Cortex of kidney (tissue), 1 donor: Measurements from ENCODE around the gene SEPTIN12.

Source experiments
- DNase-seq: peaks from one replicate; lab custom pipeline; 2025; lab: John Stamatoyannopoulos, UW

SEPTIN12 gene

DNA sequence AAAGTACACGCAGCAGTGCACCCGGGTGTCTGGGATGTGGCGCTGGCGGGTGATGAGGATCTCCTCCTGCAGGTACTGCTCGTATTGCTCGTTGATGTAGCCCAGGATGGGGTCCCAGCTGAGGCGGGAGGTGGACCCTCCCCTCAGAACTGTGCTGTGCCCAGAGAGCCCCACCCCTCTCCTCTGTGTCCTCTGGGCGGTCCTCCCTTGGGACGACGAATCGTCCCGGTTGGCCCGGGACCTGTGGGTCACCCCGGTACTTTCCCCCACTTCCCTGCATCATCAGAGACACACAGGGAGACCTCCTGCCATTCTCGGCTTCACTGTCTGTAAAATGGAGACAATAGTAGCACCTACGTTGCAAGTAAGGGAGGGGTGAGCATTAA, 4.2 kb downstream of the SEPTIN12 start:
- DNase-seq, result no peak

DNA sequence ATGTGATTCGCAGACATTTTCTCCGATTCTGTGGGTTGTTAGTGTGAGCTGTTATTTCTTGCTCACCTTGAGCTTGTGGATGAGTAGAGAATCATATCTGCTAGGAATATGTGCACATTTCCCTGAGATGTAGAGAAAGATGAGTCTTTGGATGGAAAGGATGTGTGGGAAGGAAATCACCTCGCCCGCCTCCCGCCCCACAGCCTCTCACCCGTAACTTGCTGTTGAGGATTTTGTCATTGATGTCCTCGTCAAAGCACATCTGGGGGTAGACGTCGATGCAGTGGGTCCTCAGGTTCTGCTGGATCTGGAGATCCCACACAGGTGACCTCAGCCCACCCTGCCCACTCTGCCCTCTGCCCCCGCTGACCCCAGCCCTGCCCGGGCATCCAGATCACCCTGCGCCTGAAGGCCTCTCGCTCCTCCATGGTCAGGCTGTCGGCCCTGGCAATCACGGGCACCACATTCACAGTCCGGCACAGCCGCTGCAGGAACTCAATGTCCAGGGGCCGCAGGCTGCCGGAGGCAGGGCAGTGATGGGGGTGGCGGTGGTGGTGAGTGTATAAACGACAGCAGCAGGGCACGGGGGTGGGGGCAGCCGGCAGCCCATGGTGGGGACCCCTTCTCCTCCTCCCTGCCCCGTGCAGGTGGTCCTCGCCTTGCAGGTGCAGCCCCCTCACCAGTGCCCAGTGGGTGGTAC, 4.7 kb downstream of the SEPTIN12 start:
- no peak for DNase-seq

DNA sequence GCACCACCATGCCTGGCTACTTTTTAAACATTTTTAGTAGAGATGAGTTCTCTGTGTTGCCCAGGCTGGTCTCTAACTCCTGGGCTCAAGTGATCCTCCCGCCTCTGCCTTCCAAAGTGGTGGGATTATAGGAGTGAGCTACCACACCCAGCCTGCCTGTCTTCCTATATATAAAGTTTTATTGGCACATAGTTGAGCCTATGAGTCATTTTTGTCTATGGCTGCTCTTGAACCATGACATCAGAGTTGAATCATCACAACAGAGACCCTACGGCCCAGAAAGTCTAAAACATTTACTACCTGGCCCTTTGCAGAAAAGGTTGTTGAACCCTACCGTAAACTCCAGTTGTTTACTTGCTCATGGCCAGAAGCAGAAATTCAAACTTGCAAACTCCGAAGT, 7.9 kb downstream of the SEPTIN12 start:
- no peak for DNase-seq

DNA sequence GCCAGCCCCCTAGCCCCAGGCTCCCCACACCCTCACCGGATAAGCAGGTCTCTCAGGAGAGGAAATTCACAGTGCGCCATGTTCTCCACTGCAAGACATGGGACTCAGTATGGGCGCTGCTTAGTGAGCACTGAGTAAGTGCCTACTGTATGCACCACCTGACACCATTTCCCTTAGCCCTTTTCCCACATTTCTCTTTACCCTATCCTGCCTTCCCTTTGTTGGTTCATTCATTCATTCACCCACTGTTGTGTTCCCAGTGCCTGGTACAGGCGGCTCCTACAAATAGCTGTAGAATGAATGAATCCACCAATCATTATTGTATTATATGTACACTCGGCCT, 10.1 kb downstream of the SEPTIN12 start:
- no peak for DNase-seq

DNA sequence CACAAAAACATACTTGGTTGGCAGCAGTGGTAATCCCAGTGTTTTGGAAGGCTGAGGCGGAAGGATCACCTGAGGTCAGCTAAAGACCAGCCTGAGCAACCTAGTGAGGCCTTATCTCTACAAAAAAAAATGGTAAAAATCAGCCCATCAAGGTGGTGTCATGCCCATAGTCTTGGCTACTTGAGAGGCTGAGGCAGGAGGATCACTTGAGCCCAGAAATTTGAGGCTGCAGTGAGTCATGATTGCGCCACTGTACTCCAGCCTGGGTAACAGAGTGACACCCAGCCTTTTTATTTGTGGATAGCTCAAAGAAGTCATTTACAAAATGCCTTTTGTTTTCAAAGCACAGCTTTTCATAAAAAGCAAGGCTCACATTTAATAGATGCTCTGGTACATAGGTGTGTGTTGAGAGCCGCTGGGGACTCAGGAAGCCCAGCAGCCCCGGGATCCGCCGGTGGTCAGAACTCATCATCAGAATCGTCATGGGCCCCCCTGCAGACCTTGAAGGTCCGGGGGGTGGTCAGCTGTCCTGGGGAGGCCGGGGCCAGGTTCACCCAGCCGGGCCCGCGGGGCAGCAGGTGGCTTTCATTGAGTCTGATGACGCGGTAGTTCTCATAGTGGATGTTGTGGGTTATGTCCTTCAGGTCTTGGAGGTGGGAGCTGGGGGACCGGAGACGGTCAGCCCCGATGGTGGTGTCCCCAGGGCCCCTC, 10.7 kb downstream of the SEPTIN12 start:
- no peak for DNase-seq

DNA sequence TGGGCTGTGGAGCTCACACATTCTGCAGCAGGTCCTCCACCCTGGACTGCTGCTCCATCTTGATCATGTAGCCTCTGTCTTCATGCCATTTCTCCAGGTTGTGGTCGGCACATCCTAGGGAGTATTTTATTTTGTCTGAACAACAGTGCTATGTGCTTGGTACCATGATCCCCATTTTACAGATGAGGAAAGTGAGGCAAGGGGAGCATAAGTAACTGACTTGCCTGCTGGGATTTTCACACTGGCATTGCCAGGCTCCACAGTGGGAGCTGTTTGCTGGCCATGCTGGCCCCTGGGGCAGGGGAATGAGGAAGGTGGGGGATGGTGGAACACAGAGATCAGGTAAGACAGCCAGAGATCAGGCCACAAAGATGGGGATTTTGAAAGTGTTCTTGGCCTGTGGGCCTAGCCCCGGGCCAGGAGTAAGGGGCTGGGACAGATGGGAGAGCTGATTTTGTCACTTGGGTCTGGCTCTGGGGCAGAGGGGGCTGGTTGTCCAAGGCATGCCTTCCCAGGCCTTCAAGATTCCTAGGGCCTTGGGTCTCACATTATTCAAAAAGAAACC, 11.9 kb downstream of the SEPTIN12 start:
- DNase-seq, result no peak

DNA sequence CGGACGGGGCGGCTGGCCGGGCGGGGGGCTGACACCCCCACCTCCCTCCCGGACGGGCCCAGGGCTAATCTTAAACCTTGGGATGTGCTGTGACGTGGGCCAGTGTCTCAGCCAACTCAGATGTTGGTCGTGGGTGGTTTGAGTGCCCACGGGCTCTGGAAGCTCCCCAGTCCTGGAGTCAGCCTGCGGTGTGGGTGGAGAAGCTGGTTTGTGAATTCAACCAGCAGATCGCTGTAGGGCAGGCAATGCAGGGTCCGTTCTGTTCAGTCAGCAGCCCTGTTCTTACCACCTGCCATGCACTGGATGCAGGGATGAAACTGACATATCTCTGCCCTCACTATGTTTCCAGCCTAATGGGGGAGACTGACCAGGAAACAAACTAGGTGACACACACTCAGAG, 13.1 kb downstream of the SEPTIN12 start:
- no peak for DNase-seq

DNA sequence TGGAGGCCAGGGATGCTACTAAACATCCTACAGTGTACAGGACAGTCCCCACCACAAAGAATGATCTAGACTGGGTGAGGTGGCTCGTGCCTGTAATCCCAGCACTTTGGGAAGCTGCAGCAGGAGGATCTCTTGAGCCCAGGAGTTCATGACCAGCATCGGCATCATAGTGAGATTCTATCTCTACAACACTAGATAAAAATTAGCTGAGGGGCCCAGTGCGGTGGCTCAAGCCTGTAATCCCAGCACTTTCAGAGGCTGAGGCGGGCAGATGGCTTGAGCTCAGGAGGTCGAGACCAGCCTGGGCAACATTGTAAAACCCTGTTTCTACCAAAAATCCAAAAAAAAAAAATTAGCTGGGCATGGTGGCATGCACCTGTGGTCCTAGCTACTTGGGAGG, 15.8 kb downstream of the SEPTIN12 start:
- no peak for DNase-seq

DNA sequence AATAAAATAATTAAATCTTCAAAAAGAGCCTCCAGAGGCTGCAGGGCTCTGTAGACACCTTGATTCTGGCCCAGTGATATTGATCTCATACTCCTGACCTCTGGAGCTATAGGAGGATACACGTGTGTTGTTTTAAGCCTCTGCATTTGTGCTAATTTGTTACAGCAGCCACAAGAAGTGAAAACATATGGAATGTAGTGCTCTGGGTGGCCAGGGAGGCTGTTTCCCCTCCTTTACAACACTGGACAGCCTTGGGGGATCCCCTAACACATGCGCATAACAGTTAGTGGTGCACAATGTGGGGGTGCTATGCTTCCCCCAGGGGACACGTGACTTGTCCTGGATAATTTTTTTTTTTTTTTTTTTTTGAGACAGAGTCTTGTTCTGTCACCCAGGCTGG, 16.5 kb downstream of the SEPTIN12 start:
- no peak for DNase-seq

DNA sequence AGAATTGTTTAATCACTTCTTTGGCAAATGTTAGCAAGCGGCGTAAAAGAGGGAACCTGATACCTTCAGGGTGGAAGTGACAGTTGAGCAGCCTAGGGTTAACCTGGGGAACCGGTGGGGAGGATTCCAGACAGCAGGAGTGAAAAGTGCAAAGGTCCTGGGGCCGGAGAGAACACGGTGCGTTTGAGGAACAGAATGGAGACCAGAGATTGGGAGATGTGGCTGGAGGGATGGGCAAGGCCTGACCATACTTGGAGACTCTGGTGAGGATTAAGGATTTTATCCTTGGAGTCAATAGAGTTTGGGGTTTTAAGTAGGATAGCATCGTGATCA, 18.9 kb downstream of the SEPTIN12 start:
- DNase-seq, result no peak

DNA sequence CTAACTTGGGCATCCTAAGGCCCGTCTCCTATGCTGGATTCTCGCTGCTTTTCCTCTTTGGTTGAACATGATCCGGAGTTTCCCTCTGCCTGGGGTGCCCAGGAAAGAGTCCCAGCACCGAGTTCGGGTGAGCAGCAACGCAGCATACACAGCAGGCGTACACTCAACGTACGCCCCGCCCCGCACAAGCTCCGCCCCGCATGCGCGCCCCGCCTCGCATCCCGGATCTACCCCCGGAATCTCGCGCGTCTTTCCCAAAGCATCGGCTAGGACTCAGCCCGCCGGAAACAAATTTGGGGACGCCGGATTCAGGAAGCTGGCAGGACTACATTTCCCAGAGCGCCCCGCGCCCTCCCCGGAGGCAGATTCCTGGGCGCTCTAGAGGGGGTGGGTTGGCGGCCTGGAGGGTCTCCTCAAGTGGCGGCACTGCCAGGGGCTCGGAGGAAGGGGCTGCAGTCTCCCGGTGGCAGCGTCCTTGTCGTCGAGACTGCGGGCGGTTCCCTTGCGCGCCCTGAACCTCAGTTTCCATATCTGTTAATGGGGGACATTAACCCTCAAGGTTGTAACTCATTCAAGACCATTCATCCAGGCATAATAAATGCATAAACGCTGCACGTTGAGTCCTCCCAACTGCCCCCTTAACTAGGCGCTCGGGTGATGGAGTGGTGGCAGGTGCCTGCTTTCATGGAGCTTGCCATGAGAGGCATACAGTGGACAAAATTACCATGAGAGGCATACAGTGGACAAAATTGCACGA, 19.4 kb downstream of the SEPTIN12 start:
- DNase-seq, result no peak

DNA sequence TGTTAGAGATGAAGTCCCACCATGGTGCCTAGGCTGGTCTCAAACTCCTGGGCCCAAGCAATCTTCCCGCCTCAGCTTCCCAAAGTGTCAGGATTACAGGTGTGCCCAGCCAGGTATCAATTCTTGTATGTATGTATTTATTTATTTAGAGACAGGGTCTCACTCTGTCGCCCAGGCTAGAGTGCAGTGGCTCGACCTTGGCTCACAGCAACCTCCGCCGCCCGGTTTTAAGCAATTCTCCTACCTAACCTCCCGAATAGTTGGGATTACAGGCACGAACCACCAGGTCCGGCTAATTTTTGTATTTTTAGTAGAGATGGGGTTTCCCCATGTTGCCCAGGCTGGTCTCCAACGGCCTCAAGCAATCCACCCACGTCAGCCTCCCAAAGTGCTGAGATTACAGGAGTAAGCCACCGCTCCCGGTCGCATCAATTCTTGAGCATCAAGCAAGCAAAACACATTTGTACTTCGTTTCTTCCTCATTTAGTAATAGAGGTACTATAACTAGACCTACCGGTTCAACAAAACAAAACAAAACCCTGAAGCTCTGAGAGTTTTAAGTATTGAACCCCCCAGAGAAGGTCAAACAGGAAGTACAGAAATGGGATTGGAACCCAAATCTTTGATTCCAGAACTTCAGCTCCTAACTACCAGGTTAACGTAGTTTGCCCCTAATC, 20.1 kb downstream of the SEPTIN12 start:
- no peak for DNase-seq

DNA sequence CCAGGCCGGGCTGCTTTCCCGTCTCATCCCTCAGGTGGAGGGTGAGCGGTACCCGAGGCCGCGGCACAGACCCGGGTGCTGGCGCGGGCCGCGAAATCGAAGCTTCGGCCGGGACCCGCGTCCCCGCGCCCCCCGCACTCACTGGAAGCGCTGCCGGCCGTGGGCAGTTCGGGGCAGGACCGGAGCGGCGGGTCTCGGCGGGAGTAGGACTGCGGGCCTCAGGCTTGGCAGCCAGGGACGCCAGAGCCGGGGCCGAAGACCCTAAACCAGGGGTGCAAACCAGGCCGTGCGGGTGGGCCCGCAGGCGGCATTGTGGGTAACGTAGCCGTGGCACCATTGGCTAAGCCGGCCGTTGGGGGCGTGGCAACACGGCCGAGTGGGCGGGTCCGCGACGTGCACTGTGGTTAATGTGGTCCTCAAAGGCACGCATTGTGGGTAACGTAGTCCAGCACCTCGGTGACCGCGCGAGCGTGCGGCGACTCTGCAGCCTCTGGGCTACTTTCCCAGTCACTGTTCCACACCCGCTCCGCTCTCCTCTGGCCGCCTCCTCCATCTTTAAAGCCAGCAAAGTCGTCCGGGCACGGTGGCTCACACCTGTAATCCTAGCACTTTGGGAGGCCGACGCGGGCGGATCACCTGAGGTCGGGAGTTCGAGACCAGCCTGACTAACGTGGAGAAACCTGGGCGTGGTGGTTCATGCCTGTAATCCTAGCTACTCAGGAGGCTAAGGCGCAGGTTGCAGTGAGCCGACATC, 21.1 kb downstream of the SEPTIN12 start, which contains the start of gene ZNF500:
Gene ZNF500 (minus strand): TSS at position 288 of the 754 bp plus-strand sequence. CDS start 1,184 bp downstream, outside the sequence.
- DNase-seq, result no peak

DNA sequence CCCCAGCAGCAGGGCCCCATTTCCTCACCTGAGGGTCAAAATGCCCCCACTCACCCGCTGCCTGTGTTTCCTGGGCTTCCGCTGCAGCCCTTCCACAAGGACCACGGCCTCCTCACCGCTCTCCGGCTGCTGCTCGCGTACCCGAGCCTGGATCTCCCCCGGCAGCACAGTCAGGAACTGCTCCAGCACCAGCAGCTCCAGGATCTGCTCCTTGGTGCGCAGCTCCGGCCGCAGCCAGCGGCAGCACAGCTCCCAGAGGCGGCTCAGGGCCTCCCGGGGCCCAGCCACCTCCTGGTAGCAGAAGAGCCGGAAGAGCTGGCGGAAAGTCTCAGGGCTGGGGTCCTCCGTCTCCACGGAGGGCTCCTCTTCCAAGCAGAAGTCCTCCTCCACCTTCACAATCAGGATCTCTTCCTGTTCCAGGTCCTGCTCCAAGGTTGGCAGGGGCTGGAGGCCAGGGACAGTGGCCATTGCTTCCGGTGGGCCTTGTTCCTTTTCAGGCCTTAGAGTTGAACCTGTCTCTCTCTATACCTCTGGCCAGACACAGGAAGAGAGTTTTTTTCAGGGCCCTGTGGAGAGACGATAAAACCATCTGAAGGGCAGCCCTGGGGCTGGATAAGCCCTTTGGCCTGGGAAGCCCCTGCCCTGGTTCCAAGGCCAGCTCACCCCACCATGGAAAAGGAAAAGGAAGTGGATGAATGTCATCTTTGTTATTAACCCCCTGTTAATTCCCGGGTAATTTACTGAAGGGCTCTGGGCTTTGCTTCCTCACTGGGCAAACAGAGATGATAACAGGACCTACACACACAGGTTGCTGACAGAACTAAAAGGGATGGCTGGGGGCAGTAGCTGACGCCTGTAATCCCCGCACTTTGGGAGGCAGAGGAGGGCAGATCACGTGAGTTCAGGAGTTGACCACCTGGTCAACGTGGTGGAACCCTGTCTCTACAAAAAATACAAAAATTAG, 22.4 kb downstream of the SEPTIN12 start:
- DNase-seq, result no peak

DNA sequence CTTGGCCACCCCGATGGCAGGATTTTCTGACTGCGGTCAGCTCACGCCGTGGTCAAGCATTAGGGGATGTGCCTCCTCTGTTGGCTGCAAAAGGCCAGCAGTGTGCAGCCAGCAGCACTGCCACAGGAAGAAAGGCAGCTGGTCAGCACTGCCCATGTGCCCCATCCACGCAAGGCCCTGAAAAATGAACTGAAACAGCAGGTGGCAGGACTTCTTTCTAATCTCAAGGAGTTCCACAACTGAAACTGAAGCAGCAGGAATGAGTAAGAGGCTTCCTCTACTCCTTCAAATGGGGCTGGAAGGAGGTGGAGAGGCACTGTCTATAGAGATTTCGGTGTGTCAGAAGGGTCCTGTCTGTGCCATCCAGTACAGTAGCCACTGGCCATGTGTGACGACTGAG, 24.4 kb downstream of the SEPTIN12 start:
- no peak for DNase-seq

DNA sequence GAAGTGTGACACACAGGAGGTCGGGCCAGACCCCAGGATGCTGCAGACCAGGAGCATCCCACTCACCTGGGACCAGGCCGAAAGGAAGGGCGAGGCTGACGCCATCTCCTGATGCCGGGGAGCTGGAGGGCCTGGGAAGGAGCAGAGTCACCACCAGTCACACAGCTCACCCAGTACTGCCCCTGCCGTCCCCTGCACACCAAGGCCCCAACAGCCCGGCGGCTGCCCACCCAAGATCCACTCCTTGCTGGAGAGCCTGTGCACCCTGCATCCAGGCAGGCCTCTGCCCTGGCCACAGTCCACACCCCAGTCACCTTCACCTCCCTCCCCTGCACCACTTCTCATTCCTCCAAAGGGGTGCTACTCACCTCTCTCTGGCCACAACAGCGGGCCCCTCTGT, 25.9 kb downstream of the SEPTIN12 start:
- no peak for DNase-seq

DNA sequence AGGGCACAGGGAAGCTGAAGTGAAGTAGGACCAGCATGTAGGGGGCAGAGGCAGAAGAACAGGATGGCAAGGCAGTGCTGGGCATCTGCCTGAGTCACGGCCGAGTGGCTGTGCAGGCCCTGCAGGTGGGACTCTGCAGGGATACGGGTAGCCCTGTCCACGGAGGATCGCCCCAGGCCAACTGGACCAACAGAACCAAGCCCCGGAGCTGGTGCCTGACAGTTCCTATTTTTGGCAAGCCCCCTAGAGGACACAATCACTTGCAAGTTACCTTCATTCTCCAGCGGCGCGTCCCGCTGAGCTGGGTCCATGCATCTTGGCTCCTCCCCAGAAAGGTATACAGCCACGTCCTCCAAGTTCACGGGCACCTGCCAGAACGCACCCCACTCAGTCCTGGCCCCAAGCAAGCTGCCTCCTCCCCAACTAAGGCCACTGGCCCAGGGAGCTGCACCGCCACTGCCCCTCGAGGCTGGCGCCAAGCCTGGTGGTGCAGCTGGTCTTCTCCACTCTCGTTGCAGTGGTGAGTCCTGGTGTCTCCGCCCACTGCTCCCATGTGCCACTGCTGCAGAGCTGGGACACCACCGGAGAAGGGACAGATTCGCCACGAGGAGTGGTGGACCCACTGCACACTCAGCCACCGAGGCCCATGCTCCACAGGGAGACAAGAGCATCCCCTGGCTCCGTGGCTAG, 27.8 kb downstream of the SEPTIN12 start:
- no peak for DNase-seq

DNA sequence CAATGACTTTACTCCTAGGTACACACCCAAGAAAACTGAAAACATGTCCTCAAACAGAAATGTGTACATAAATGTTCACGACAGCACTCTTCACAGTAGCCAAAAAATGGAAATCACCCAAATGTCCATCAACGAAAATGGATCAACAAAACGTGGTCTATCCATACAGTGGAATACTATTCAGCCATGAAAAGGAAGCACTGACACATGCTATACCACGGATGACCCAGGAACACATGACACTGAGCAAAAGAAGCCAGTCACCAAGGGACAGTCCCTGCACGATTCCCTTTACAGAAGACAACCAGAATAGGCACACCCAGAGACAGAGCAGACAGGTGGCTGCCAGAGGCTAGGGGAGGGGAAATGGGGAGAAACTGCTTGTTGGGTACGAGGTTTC, 32.5 kb downstream of the SEPTIN12 start:
- no peak for DNase-seq

DNA sequence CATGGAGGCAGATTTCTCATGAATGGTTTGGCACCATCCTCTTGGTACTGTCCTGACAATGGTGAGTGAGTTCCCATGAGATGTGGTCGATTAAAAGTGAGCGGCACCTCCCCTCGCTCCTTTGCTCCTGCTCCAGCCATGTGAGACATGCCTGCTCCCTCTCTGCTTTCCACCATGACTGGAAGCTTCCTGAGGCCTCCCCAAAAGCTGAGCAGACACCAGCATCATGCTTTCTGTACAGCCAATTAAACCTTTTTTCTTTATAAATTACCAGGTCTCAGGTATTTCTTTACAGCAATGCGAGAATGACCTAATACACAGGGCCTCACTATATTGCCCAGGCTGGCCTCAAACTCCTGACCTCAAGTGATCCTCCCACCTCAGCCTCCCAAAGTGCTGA, 33.3 kb downstream of the SEPTIN12 start:
- DNase-seq, result no peak

DNA sequence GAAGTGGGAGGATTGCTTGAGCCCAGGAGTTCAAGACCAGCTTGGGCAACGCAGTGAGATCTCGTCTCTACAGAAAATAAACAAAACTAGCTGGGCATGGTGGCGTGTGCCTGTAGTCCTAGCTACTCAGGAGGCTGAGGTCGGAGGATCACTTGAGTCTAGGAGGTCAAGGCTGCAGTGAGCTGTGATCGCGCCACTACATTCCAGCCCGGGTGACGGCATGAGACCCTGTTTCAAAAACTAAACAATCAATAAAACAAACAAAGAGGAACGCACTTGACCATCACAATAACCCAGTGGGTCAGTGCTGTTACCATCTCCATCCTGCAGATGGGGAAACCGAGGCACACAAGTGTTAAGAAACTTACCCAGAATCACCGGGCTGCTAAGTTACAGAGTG, 34.9 kb downstream of the SEPTIN12 start:
- DNase-seq, result no peak
